ENCODE measurements around the gene MEAF6. TPM values are rescaled to one million over a fixed set of nuclear protein-coding genes. Genes with fewer than 3 reads are reported as not detected.

MEAF6 gene
- total RNA-seq, 1 experiment from 2014 or later: 72.0 TPM

GRCh38 chr1:37486680-37487618 is 27.6 kb downstream of the MEAF6 start:
- Mint-ChIP-seq H3K4me1 (ENCODE audit: insufficient read depth, unreplicated experiment) (peaks cover 27% of the 10 kb centered on the region), H3K9me3 (ENCODE audit: unreplicated experiment) (no peaks in the 10 kb centered on the region), H3K36me3 (ENCODE audit: insufficient read depth, unreplicated experiment) (peaks cover 72% of the 10 kb centered on the region), H3K27me3 (ENCODE audit: insufficient read depth, unreplicated experiment) (no peaks in the 10 kb centered on the region), H3K4me3 (ENCODE audit: unreplicated experiment) (no peak overlapping the region), H3K27ac (ENCODE audit: low read depth, unreplicated experiment) (peak overlapping the region; percentile 37)
- peak; percentile 86 for DNase-seq (ENCODE audit: unreplicated experiment)
- peak; percentile 98 for TF ChIP-seq CTCF (IDR thresholded peaks at IDR 0.05; ENCODE audit: unreplicated experiment)
- ChIA-PET POLR2A (interaction anchor here (0.6 to 4.7 kb wide), 17 partner anchors 10 to 193 kb away, joined by 3 to 138 read pairs (median 5); partner anchors contain the start of genes MEAF6 and ZC3H12A), CTCF (interaction anchor here (0.6 to 13.0 kb wide), 34 partner anchors 9 to 986 kb away, joined by 3 to 234 read pairs (median 4); partner anchors contain the start of genes MEAF6 and ZC3H12A)
- intact Hi-C loops (cut with micrococcal nuclease): loop anchor here (1.0 kb wide), 1 partner anchor 32 kb away; no protein-coding TSS in a partner anchor
- BruUV-seq (replicated peaks): no TSS peak

GRCh38 chr1:37485902-37486679 is 28.5 kb downstream of the MEAF6 start:
- no peak for TF ChIP-seq CTCF (IDR thresholded peaks at IDR 0.05; ENCODE audit: unreplicated experiment)
- H3K36me3 Mint-ChIP-seq (ENCODE audit: insufficient read depth, unreplicated experiment): peaks cover 73% of the 10 kb centered on the region
- ChIA-PET CTCF (interaction anchor here (0.6 to 13.0 kb wide), 22 partner anchors 10 to 969 kb away, joined by 3 to 234 read pairs (median 4); partner anchors contain the start of genes MEAF6 and ZC3H12A), POLR2A (interaction anchor here (0.9 to 4.7 kb wide), 11 partner anchors 10 to 194 kb away, joined by 3 to 138 read pairs (median 9); partner anchors contain the start of genes MEAF6 and ZC3H12A)
- no peaks in the 10 kb centered on the region for H3K9me3 Mint-ChIP-seq (ENCODE audit: unreplicated experiment)
- H3K4me1 Mint-ChIP-seq (ENCODE audit: insufficient read depth, unreplicated experiment): peaks cover 27% of the 10 kb centered on the region
- no TSS peak for BruUV-seq (replicated peaks)
- intact Hi-C loops (cut with micrococcal nuclease): no loop called here
- H3K27ac Mint-ChIP-seq (ENCODE audit: low read depth, unreplicated experiment): peak overlapping the region; percentile 37
- peak; percentile 78 for DNase-seq (ENCODE audit: unreplicated experiment)
- no peak overlapping the region for H3K4me3 Mint-ChIP-seq (ENCODE audit: unreplicated experiment)
- no peaks in the 10 kb centered on the region for H3K27me3 Mint-ChIP-seq (ENCODE audit: insufficient read depth, unreplicated experiment)

- H3K4me1 Mint-ChIP-seq (ENCODE audit: insufficient read depth, unreplicated experiment): peaks cover 30% of the 10 kb centered on the region
- H3K4me3 Mint-ChIP-seq (ENCODE audit: unreplicated experiment): no peak overlapping the region
- DNase-seq (ENCODE audit: unreplicated experiment): peak; percentile 75
- no peaks in the 10 kb centered on the region for H3K27me3 Mint-ChIP-seq (ENCODE audit: insufficient read depth, unreplicated experiment)
- no peaks in the 10 kb centered on the region for H3K9me3 Mint-ChIP-seq (ENCODE audit: unreplicated experiment)
- intact Hi-C loops (cut with micrococcal nuclease): no loop called here
- no TSS peak for BruUV-seq (replicated peaks)
- H3K27ac Mint-ChIP-seq (ENCODE audit: low read depth, unreplicated experiment): no peak overlapping the region
- TF ChIP-seq CTCF (IDR thresholded peaks at IDR 0.05; ENCODE audit: unreplicated experiment): no peak
- ChIA-PET CTCF (interaction anchor here (1.3 to 13.0 kb wide), 3 partner anchors 10 to 31 kb away, joined by 3 to 234 read pairs (median 144); partner anchors contain the start of gene ZC3H12A), POLR2A (interaction anchor here (0.6 to 4.7 kb wide), 9 partner anchors 9 to 50 kb away, joined by 3 to 138 read pairs (median 6); partner anchors contain the start of gene ZC3H12A)
- peaks cover 79% of the 10 kb centered on the region for H3K36me3 Mint-ChIP-seq (ENCODE audit: insufficient read depth, unreplicated experiment)
Measured at GRCh38 chr1:37484325-37485051, 30.1 kb downstream of the MEAF6 start.
